ENCODE results near the gene VPS72.

Gene VPS72

GRCh38 chr1:151184211-151184610 is 5.8 kb downstream of the VPS72 start:
- no peak for DNase-seq

GRCh38 chr1:151176514-151177045 is 13.4 kb downstream of the VPS72 start:
- no peak for DNase-seq

- peak; percentile 13 to 41 for DNase-seq
Observed at GRCh38 chr1:151175863-151176262, 14.1 kb downstream of the VPS72 start, which contains the start of gene TMOD4. Gene TMOD4, minus strand, starts transcription at chr1:151175981. Its CDS starts 1,106 bp downstream, at chr1:151174875.

- no peak for DNase-seq
Observed at GRCh38 chr1:151175041-151175741, 14.8 kb downstream of the VPS72 start.

- no peak for DNase-seq
Observed at GRCh38 chr1:151171190-151171589, 18.8 kb downstream of the VPS72 start.

GRCh38 chr1:151167116-151167515 is 22.9 kb downstream of the VPS72 start:
- DNase-seq = no peak

GRCh38 chr1:151166505-151166956 is 23.5 kb downstream of the VPS72 start:
- DNase-seq = peak in 1 of 2 experiments; percentile 36

- DNase-seq = peak; percentile 100
Observed at GRCh38 chr1:151165738-151166504, 24.1 kb downstream of the VPS72 start, which contains the start of the genes LYSMD1 and SCNM1. Gene LYSMD1, minus strand, starts transcription at chr1:151165902. Its CDS starts 644 bp downstream, at chr1:151165258. Gene SCNM1, plus strand, starts transcription at chr1:151166144. Its CDS starts 9 bp downstream, at chr1:151166153.

- peak; percentile 30 to 32 for DNase-seq
Observed at GRCh38 chr1:151165281-151165737, 24.7 kb downstream of the VPS72 start.

- no peak for DNase-seq
Observed at GRCh38 chr1:151164732-151165280, 25.2 kb downstream of the VPS72 start.

GRCh38 chr1:151159373-151159772 is 30.6 kb downstream of the VPS72 start:
- no peak for DNase-seq

GRCh38 chr1:151158751-151159251 is 31.2 kb downstream of the VPS72 start:
- DNase-seq = no peak

GRCh38 chr1:151158326-151158725 is 31.7 kb downstream of the VPS72 start:
- DNase-seq = no peak

- no peak for DNase-seq
Observed at GRCh38 chr1:151157067-151157531, 32.9 kb downstream of the VPS72 start.

GRCh38 chr1:151156515-151156819 is 33.5 kb downstream of the VPS72 start, which contains the start of gene TNFAIP8L2:
Gene TNFAIP8L2, plus strand, starts transcription at chr1:151156649. Its CDS starts 2,049 bp downstream, at chr1:151158698.
- DNase-seq = no peak

- no peak for DNase-seq
Observed at GRCh38 chr1:151147665-151148064, 42.3 kb downstream of the VPS72 start.

- peak in 1 of 2 experiments; percentile 5 for DNase-seq
Observed at GRCh38 chr1:151147132-151147503, 42.9 kb downstream of the VPS72 start.

GRCh38 chr1:151146412-151147131 is 43.4 kb downstream of the VPS72 start, which contains the start of gene SEMA6C:
Gene SEMA6C, minus strand, starts transcription at chr1:151146631. Its CDS starts 4,010 bp downstream, at chr1:151142621.
- peak; percentile 97 to 99 for DNase-seq

GRCh38 chr1:151146072-151146411 is 44.0 kb downstream of the VPS72 start:
- DNase-seq = no peak

- peak in 1 of 2 experiments; percentile 29 for DNase-seq
Observed at GRCh38 chr1:151145304-151146071, 44.5 kb downstream of the VPS72 start.
